Effector memory CD4-positive, alpha-beta T cell (primary cell): ENCODE data around the gene CEP76.
A peak's percentile ranks its signal among the peaks of the same experiment; 100 is the strongest.

Experiments used
- DNase-seq, 3 donors: peaks; one replicate each; pipeline ENCODE4 v3.0.0-alpha.2; 2020
- H3K27ac ChIP-seq: 2 replicates; pipeline ENCODE4 v1.7.0; 2013; ENCODE audit warnings: mild to moderate bottlenecking, low read length, moderate library complexity; ENCODE audit not compliant: insufficient read depth, poor library complexity, severe bottlenecking
- H3K27me3 ChIP-seq: replicated peaks from 2 replicates; pipeline ENCODE4 v1.7.0; 2013; ENCODE audit warnings: mild to moderate bottlenecking, low read length; ENCODE audit not compliant: insufficient read depth, control insufficient read depth, poor library complexity, severe bottlenecking
- H3K36me3 ChIP-seq: 2 replicates; pipeline ENCODE4 v1.7.0; 2013; ENCODE audit warnings: mild to moderate bottlenecking, low read length, moderate library complexity; ENCODE audit not compliant: control insufficient read depth, insufficient read depth
- H3K4me1 ChIP-seq: 2 replicates; pipeline ENCODE4 v1.7.0; 2013; ENCODE audit warnings: low read length, mild to moderate bottlenecking; ENCODE audit not compliant: control insufficient read depth, insufficient read depth, poor library complexity, severe bottlenecking
- H3K4me3 ChIP-seq: 2 replicates; pipeline ENCODE4 v1.7.0; 2013; ENCODE audit warnings: low read length, low read depth, mild to moderate bottlenecking; ENCODE audit not compliant: insufficient read depth, poor library complexity, severe bottlenecking
- H3K9me3 ChIP-seq: 2 replicates; pipeline ENCODE4 v1.7.0; 2013; ENCODE audit warnings: mild to moderate bottlenecking, low read length, moderate library complexity; ENCODE audit not compliant: control insufficient read depth

The CEP76 gene

DNA sequence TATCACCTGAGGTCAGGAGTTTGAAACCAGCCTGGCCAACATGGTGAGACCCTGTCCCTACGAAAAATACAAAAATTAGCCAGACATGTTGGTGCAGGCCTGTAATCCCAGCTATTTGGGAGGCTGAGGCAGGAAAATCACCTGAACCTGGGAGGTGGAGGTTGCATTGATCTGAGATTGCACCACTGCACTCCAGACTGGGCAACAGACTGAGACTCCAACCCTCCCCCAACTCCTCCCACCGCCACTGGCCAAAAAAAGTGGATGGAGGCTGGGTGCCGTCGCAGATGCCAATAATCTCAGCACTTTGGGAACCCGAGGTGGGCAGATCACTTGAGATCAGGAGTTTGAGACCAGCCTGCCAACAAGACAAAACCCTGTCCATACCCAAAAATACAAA lies 34.5 kb downstream of the CEP76 start:
- H3K36me3 ChIP-seq = no peaks in the 10 kb centered on the region
- H3K9me3 ChIP-seq = no peaks in the 10 kb centered on the region
- H3K27me3 ChIP-seq = no peaks in the 10 kb centered on the region
- H3K4me3 ChIP-seq = no peak overlapping the region
- no peak for DNase-seq
- H3K27ac ChIP-seq = no peak overlapping the region
- no peaks in the 10 kb centered on the region for H3K4me1 ChIP-seq

DNA sequence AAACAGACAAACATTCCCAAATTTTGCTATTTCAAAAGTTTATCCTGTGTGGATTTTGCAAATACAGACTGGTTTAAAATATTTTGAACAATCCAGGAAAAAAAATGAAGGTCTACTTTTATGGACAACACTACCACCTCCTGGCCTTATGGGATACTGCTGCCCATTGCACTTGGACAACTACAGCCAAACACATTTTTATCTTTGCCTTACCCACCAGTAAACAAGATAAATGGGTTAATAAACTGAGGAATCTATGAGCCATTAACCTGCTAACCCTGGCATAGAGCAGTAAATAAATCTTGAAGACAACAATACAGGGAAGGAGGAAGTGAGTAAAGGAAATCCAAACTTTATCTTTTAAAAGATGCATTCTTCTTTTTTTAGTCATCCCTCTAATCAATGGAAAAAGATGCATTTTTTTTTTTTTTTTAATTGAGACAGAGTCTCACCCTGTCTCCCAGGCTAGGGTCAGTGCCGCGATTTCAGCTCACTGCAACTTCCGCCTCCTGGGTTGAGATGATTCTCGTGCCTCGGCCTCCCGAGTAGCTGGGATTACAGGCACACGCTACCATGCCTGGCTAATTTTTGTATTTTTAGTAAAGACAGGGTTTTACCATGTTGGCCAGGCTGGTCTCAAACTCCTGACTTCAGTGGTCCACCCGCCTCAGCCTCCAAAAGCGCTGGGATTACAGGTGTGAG lies 42.5 kb downstream of the CEP76 start:
- Histone ChIP-seq H3K27me3 (no peaks in the 10 kb centered on the region), H3K36me3 (no peaks in the 10 kb centered on the region), H3K27ac (no peak overlapping the region), H3K4me1 (no peaks in the 10 kb centered on the region), H3K9me3 (no peaks in the 10 kb centered on the region), H3K4me3 (no peak overlapping the region)
- DNase-seq = peak in 1 of 3 donors; percentile 29

DNA sequence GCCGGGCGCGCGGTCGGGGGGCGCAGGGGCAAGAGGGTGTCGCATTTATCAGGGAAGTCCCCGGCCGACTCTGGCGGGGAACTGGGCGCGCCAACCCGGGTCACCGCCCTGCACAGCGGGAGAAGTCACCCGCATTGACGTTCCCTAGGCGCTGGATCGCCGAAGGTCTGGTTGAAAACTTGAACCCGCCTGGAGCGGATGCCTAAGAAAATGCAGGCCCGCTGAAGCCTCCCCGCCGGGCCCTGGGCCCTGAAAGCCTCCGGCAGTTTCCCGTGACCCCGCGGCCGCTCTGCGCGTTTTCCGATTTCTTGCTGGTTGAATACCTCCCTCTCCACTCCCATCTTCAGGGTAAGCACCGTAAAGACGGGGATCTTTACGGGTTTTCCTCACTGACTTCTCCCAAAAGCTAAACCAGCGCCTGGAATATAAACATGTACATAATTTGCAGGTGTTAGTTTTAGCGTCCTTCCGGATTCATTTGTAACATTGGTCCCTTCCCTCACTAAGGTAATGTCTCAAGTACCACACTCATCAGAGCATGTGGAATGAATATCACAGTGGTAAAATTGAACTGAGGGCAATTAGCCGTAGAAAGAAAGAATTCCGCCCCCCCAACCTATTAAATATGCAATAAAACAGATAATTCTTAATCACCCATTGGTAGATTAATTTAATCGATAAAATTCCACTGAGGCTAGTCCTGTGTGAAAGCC lies 43.9 kb downstream of the CEP76 start:
- no peaks in the 10 kb centered on the region for H3K4me1 ChIP-seq
- peak; percentile 4 to 15 (median 8) for DNase-seq
- no peaks in the 10 kb centered on the region for H3K36me3 ChIP-seq
- peak overlapping the region; percentile 32 for H3K27ac ChIP-seq
- no peaks in the 10 kb centered on the region for H3K27me3 ChIP-seq
- no peaks in the 10 kb centered on the region for H3K9me3 ChIP-seq
- H3K4me3 ChIP-seq = peak overlapping the region; percentile 66

DNA sequence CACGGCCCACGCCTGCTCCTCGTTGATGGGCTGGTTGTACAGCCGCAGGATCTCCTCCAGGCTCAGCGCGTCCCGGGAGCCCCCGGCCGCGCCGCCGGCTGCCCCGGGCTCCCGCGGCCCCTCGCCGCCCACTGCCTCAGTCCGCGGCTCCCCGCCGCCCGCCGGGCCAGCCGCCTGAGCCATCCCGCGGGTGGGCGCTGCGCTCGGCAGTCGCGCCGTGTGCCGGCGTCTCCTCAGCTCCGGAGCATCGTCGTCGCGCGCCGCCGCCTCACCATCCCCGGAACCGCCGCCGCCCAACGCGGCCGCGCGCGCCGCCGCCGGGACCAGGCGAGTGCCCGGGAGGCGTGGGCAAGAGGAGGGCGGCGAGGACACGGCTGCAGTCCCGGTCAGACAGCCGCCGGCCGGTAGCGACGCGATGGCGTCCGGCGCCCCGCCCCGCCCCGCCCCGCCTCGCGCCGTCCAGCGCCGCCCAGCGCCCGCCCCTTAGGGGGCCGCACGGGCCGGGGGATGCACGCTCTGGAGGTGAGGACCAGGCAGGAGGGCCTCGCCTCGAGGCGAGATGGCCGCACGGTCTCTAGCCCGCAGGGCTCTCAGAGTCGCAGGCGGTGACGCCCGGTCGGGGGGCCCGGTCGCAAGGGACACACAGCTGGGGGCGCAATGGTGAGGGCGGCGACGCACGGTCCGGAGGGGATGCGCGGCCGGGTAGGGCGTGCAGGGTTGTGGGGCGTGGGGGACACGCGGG lies 44.7 kb downstream of the CEP76 start, which contains the start of gene SPIRE1:
SPIRE1 (minus strand) TSS at position 424 of the 742 bp plus-strand sequence; CDS start at position 183, 241 bp downstream.
- Histone ChIP-seq H3K4me1 (no peaks in the 10 kb centered on the region), H3K27me3 (no peaks in the 10 kb centered on the region), H3K9me3 (no peaks in the 10 kb centered on the region), H3K36me3 (no peaks in the 10 kb centered on the region), H3K4me3 (peak within 1 kb of the TSS; percentile 66), H3K27ac (peak within 1 kb of the TSS; percentile 32)
- peak; percentile 7 to 32 (median 19) for DNase-seq

DNA sequence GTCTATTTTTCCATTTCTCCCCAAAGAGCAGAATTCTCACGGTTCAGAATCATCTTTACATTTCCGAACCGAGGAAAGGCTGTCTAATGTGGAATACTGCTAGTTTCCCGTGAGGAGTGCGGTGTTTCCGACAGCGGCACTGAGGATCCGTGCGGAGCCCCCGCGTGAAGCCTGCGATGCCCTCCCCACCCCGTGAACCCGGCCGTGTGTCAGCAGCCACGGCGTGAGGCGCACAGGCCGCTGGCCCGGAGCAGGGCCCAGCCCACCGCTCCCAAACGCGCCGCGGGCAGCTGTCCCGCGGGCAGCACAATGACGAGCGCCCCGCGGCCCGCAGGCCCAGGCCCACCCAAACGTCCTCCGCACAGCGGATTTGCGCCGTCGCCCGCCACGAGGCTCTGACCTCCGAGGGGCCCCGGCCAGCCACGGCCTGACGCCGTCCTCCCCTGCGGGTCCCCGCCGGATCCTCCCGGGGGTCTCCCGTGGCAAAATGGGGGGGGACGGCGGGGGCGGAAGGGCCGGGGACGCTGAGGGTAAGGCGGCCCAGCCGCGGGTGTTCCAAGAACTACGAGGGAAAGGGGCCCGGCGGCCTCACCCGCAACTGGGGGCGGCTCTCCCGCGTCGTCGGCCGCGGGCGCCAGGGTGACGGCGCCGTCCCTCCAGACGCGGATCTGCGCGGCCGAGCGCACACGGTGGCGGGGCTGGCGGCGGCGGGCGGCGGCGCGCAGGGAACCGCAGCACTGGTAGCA lies 45.4 kb downstream of the CEP76 start:
- Histone ChIP-seq H3K4me3 (peak overlapping the region; percentile 61), H3K27ac (no peak overlapping the region), H3K4me1 (no peaks in the 10 kb centered on the region), H3K36me3 (no peaks in the 10 kb centered on the region), H3K9me3 (no peaks in the 10 kb centered on the region), H3K27me3 (no peaks in the 10 kb centered on the region)
- no peak for DNase-seq

DNA sequence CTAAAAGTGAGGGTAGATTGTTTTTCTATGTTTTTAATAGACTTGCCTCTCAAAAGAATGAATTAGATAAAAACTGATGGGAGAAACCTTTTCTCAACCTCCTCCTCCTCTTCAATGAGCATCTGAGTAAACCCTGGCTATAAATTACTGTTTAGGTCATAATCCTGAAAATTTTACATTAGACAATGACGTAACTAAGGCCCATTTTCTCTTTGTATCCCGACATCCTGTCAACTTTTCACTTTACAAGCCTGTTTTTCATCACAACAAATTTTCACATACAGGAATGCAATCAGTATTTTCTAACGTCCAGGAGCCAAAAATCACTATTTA lies 46.0 kb downstream of the CEP76 start:
- DNase-seq = no peak
- Histone ChIP-seq H3K4me3 (peak overlapping the region; percentile 61), H3K27me3 (no peaks in the 10 kb centered on the region), H3K4me1 (no peaks in the 10 kb centered on the region), H3K9me3 (no peaks in the 10 kb centered on the region), H3K36me3 (no peaks in the 10 kb centered on the region), H3K27ac (no peak overlapping the region)

DNA sequence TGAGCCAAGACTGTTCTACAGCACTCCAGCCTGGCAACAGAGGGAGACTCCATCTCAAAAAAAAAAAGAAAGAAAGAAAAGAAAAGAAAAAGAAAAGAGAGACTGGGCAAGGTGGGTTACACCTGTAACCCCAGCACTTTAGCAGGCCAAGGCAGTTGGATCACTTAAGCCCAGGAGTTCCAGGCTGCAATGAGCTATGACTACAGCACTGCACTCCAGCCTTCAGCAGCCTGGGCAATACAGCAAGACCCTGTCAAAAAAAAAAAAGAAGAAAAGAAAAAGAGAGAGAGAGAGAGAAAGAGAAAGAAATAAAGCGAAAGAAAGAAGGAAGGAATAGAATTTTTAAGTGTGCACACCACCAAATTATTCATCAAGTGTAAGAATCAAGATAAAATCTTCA lies 47.6 kb downstream of the CEP76 start:
- Histone ChIP-seq H3K4me3 (no peak overlapping the region), H3K9me3 (no peaks in the 10 kb centered on the region), H3K27me3 (no peaks in the 10 kb centered on the region), H3K36me3 (no peaks in the 10 kb centered on the region), H3K27ac (no peak overlapping the region), H3K4me1 (no peaks in the 10 kb centered on the region)
- DNase-seq = no peak

DNA sequence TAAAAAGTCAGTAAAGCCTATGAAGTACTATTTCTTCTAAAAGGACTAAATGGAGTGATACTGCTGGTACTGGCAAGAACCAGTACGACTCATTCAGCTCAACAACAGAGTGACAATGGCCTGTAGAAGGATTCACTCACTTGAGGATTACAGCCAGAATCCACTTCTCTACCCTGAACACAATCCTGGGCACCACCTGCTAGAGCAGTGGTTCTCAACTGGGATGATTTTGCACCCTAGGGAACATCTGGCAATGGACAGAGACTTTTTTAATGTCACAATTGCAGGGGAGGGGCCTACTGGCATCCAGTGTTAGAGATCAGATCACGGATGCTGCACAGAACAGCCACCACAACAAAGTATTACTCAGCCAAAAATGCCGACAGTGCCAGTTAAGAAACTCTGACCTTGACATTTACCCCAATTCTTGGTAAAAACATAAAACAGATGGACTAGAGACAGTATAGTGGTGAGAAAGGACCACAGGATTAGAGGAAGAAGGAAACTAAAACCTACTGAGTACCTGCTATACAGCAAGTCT lies 49.6 kb downstream of the CEP76 start:
- DNase-seq = no peak
- no peaks in the 10 kb centered on the region for H3K27me3 ChIP-seq
- H3K4me1 ChIP-seq = no peaks in the 10 kb centered on the region
- no peaks in the 10 kb centered on the region for H3K9me3 ChIP-seq
- no peaks in the 10 kb centered on the region for H3K36me3 ChIP-seq
- H3K4me3 ChIP-seq = no peak overlapping the region
- H3K27ac ChIP-seq = no peak overlapping the region

DNA sequence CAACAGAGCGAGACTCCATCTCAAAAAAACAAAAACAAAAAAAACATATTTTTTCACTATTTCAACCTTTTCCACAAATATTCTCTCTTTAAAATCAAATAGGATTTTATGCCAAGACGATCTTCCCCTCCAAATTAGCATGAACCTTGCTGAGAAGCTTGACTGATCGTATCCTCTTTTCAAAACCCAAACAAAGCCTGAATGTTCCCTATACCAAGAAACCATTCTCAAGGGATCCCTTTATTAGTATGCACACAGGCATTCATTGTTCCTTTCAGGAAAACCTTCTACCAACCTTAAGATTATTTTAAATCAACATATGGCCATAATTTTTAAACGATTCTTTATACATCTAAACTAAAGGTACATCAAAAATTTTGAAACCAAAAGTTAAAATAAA lies 50.9 kb downstream of the CEP76 start:
- Histone ChIP-seq H3K9me3 (no peaks in the 10 kb centered on the region), H3K4me3 (no peak overlapping the region), H3K27me3 (no peaks in the 10 kb centered on the region), H3K4me1 (no peaks in the 10 kb centered on the region), H3K36me3 (no peaks in the 10 kb centered on the region), H3K27ac (no peak overlapping the region)
- DNase-seq = no peak
